Skin epidermis (tissue), 12 donors: ENCODE data around the gene MAP10.

Experiments
- H3K27ac ChIP-seq, 21 experiments: fragments of 200-600 bp; sonication (generic) in 11 of 21; one replicate each; pipeline ENCODE4 v1.5.0; 2020; ENCODE audit warnings: mild to moderate bottlenecking in 3 of 21, inconsistent platforms in 2 of 21, moderate library complexity in 2 of 21
- H3K4me3 ChIP-seq, 7 experiments: fragments of 200-600 bp; sonication (generic) in 2 of 7; one replicate each; pipeline ENCODE4 v1.5.0; 2020; ENCODE audit warnings: inconsistent platforms in 2 of 7, mild to moderate bottlenecking in 2 of 7, moderate library complexity in 1 of 7

Gene MAP10

GRCh38 chr1:232795497-232796053 is 9.6 kb upstream of the MAP10 start:
- Histone ChIP-seq H3K27ac (no peak overlapping the region), H3K4me3 (no peak overlapping the region)

- H3K27ac ChIP-seq: no peak overlapping the region
- H3K4me3 ChIP-seq: no peak overlapping the region
Observed at GRCh38 chr1:232797856-232798510, 7.2 kb upstream of the MAP10 start.

- Histone ChIP-seq H3K27ac (no peak overlapping the region), H3K4me3 (no peak overlapping the region)
Observed at GRCh38 chr1:232798920-232799319, 6.3 kb upstream of the MAP10 start.

- peak overlapping the region in 6 of 7 experiments; percentile 50 to 92 (median 72) for H3K4me3 ChIP-seq
- peak overlapping the region in 9 of 21 experiments; percentile 16 to 87 (median 81) for H3K27ac ChIP-seq
Observed at GRCh38 chr1:232806186-232806510, 932 bp downstream of the MAP10 start.

GRCh38 chr1:232810856-232811255 is 5.6 kb downstream of the MAP10 start:
- no peak overlapping the region for H3K4me3 ChIP-seq
- H3K27ac ChIP-seq: no peak overlapping the region

GRCh38 chr1:232812560-232812959 is 7.3 kb downstream of the MAP10 start:
- no peak overlapping the region for H3K4me3 ChIP-seq
- H3K27ac ChIP-seq: no peak overlapping the region

- Histone ChIP-seq H3K4me3 (no peak overlapping the region), H3K27ac (no peak overlapping the region)
Observed at GRCh38 chr1:232813097-232813496, 7.9 kb downstream of the MAP10 start.

- Histone ChIP-seq H3K4me3 (no peak overlapping the region), H3K27ac (no peak overlapping the region)
Observed at GRCh38 chr1:232813760-232814159, 8.5 kb downstream of the MAP10 start.

- no peak overlapping the region for H3K4me3 ChIP-seq
- no peak overlapping the region for H3K27ac ChIP-seq
Observed at GRCh38 chr1:232816324-232816723, 11.1 kb downstream of the MAP10 start.

- no peak overlapping the region for H3K4me3 ChIP-seq
- H3K27ac ChIP-seq: no peak overlapping the region
Observed at GRCh38 chr1:232818040-232818439, 12.8 kb downstream of the MAP10 start.

- Histone ChIP-seq H3K4me3 (no peak overlapping the region), H3K27ac (no peak overlapping the region)
Observed at GRCh38 chr1:232820431-232820830, 15.2 kb downstream of the MAP10 start.

GRCh38 chr1:232822530-232822929 is 17.3 kb downstream of the MAP10 start:
- no peak overlapping the region for H3K4me3 ChIP-seq
- peak overlapping the region in 1 of 21 experiments; percentile 2 for H3K27ac ChIP-seq

- no peak overlapping the region for H3K27ac ChIP-seq
- no peak overlapping the region for H3K4me3 ChIP-seq
Observed at GRCh38 chr1:232826318-232826717, 21.1 kb downstream of the MAP10 start.

- Histone ChIP-seq H3K4me3 (no peak overlapping the region), H3K27ac (no peak overlapping the region)
Observed at GRCh38 chr1:232830661-232831060, 25.4 kb downstream of the MAP10 start.

- Histone ChIP-seq H3K27ac (no peak overlapping the region), H3K4me3 (no peak overlapping the region)
Observed at GRCh38 chr1:232831895-232832294, 26.7 kb downstream of the MAP10 start.

GRCh38 chr1:232834066-232834465 is 28.9 kb downstream of the MAP10 start:
- Histone ChIP-seq H3K4me3 (no peak overlapping the region), H3K27ac (no peak overlapping the region)

- H3K4me3 ChIP-seq: no peak overlapping the region
- H3K27ac ChIP-seq: no peak overlapping the region
Observed at GRCh38 chr1:232835166-232835565, 29.9 kb downstream of the MAP10 start.

GRCh38 chr1:232837087-232837486 is 31.9 kb downstream of the MAP10 start:
- no peak overlapping the region for H3K27ac ChIP-seq
- H3K4me3 ChIP-seq: no peak overlapping the region

GRCh38 chr1:232841823-232842565 is 36.8 kb downstream of the MAP10 start:
- Histone ChIP-seq H3K27ac (no peak overlapping the region), H3K4me3 (no peak overlapping the region)

- no peak overlapping the region for H3K27ac ChIP-seq
- no peak overlapping the region for H3K4me3 ChIP-seq
Observed at GRCh38 chr1:232844791-232845190, 39.6 kb downstream of the MAP10 start.

GRCh38 chr1:232845406-232845955 is 40.3 kb downstream of the MAP10 start:
- H3K4me3 ChIP-seq: no peak overlapping the region
- no peak overlapping the region for H3K27ac ChIP-seq
